RWPE2 (cell line): ENCODE results near the gene TCF23.

Experiments used
- ATAC-seq: fragments of 200-7000 bp; cut with Tn5 transposase; 3 replicates; pipeline ENCODE4 v1.9.1; 2021; ENCODE audit warnings: low read depth
- DNase-seq: peaks from one replicate; pipeline ENCODE4 v3.0.0-alpha.2; 2020; ENCODE audit warnings: low spot score
- H3K27ac ChIP-seq: fragments of 450-650 bp; 2 replicates; pipeline ENCODE4 v1.5.1; 2017; ENCODE audit warnings: mild to moderate bottlenecking; ENCODE audit not compliant: poor library complexity, severe bottlenecking
- H3K27me3 ChIP-seq: fragments of 250-450 bp; sonication (Bioruptor Pico); 2 replicates; pipeline ENCODE4 v1.5.1; 2021; ENCODE audit warnings: mild to moderate bottlenecking, moderate library complexity; ENCODE audit not compliant: insufficient read depth, poor library complexity, severe bottlenecking
- H3K36me3 ChIP-seq: fragments of 250-450 bp; sonication (Bioruptor Pico); 2 replicates; pipeline ENCODE4 v1.5.1; 2020; ENCODE audit warnings: low read depth, mild to moderate bottlenecking, moderate library complexity
- H3K4me1 ChIP-seq: fragments of 250-450 bp; sonication (Bioruptor Pico); 2 replicates; pipeline ENCODE4 v1.5.1; 2021; ENCODE audit warnings: mild to moderate bottlenecking, moderate library complexity; ENCODE audit not compliant: insufficient read depth, poor library complexity, severe bottlenecking
- H3K4me3 ChIP-seq: fragments of 250-450 bp; sonication (Bioruptor Pico); 2 replicates; pipeline ENCODE4 v1.5.1; 2021; ENCODE audit warnings: mild to moderate bottlenecking, moderate library complexity; ENCODE audit not compliant: severe bottlenecking
- H3K9me3 ChIP-seq: fragments of 250-450 bp; sonication (Bioruptor Pico); 2 replicates; pipeline ENCODE4 v1.5.1; 2021; ENCODE audit warnings: mild to moderate bottlenecking, moderate library complexity; ENCODE audit not compliant: severe bottlenecking
- CTCF ChIP-seq: fragments of 450-650 bp; IDR thresholded peaks from one replicate; pipeline ENCODE4 v1.5.1; 2017; ENCODE audit warnings: mild to moderate bottlenecking, moderate library complexity; ENCODE audit not compliant: poor library complexity, severe bottlenecking

Gene TCF23

DNA sequence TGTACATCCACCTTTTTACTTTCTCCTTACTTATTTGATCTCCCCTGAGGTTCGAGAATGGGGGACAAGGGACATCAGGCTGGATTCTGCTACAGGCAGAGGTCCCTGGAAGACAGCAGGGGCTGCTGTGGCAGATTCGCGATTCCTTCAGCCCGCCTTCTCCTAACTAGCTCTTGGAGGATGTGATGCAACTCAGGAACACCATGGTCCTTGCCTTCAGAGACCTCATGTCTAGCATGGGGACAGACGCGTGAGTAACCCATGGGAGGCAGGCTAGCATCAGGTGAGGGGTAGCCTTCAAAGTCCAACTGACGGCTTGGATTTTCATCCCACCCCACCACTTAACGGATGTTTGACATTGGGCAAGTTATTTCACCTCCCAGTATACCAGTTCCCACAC is 869 bp upstream of the TCF23 start:
- Histone ChIP-seq H3K27me3 (no peaks in the 10 kb centered on the region), H3K4me3 (no peak overlapping the region), H3K9me3 (no peaks in the 10 kb centered on the region), H3K4me1 (no peaks in the 10 kb centered on the region), H3K36me3 (no peaks in the 10 kb centered on the region), H3K27ac (no peak overlapping the region)
- no peak for ATAC-seq
- no peak for TF ChIP-seq CTCF
- DNase-seq, result no peak

- no peaks in the 10 kb centered on the region for H3K9me3 ChIP-seq
- ATAC-seq (no peak), DNase-seq (no peak)
- H3K4me1 ChIP-seq, result no peaks in the 10 kb centered on the region
- no peak overlapping the region for H3K27ac ChIP-seq
- H3K36me3 ChIP-seq, result no peaks in the 10 kb centered on the region
- no peak for TF ChIP-seq CTCF
- no peaks in the 10 kb centered on the region for H3K27me3 ChIP-seq
- H3K4me3 ChIP-seq, result no peak overlapping the region
Observed at GRCh38 chr2:27149570-27150405, 984 bp downstream of the TCF23 start.

DNA sequence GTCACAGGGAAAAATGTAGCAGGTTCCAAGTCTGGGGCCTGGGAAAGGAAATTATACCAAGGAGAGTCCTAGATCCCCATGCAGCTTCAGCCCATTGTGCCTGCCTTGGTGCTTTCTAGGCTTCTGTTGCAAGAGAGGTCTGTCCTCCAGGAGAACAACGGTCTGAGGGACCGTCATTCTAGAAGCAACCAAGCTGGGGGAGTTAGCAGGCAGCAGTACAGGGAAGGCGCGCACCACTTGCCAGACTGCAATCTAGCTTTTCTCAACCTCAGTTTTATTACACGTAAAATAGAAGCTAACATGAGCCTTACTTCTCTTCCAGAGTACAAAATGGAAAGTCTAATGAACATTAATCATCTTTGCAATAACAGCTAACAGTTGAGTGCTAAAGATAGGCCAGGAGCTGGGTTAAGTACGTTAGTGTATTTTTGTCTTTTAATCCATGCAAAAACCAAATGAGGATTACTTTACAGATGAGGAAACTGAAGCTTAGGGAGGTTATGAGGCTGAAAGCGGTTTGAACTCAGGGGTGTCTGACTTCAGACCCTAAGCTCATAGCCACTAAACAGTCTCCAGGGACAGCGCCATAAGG is 1.9 kb downstream of the TCF23 start:
- TF ChIP-seq CTCF, result no peak
- Histone ChIP-seq H3K4me1 (no peaks in the 10 kb centered on the region), H3K9me3 (no peaks in the 10 kb centered on the region), H3K27ac (no peak overlapping the region), H3K27me3 (no peaks in the 10 kb centered on the region), H3K4me3 (no peak overlapping the region), H3K36me3 (no peaks in the 10 kb centered on the region)
- DNase-seq, result no peak
- no peak for ATAC-seq

DNA sequence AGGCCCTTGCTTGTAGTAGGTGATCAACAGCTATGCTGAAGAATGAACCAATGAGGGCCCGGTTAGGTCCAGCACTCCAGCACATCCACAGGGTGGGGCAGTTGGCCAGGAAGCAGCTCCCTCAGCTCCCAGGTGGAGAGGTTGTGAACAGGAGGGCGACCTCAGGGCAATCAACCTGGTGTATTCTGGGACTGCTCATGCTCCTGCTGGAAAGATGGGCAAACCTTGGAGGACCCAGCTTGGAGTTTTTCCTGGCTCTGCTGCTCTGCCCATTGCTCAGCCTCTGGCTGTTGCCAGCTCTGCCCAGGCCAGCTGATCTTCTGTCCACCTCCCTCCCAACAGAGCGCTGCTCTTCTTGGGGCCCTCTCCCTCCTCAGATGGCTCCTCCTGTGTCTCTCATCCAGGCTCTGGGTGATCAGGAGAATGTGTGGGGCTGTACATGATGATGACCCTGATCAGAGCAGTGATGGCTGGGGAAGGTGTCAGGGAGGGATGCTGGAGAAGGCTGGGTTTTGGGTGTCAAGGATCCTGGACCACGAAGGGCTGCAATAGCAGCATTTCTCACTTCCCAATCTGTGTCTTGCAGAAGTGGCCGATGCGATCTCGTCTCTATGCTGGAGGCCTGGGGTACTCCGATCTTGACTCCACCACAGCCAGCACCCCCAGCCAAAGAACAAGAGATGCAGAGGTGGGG is 3.4 kb downstream of the TCF23 start:
- H3K27me3 ChIP-seq, result no peaks in the 10 kb centered on the region
- TF ChIP-seq CTCF, result no peak
- no peaks in the 10 kb centered on the region for H3K4me1 ChIP-seq

More for the DNA sequence above, 3.4 kb downstream of the TCF23 start:
- Histone ChIP-seq H3K4me3 (no peak overlapping the region), H3K36me3 (no peaks in the 10 kb centered on the region), H3K27ac (no peak overlapping the region), H3K9me3 (no peaks in the 10 kb centered on the region)
- DNase-seq (no peak), ATAC-seq (peak; percentile 47; the same call in 1 of the 3 replicates)
